Fibroblast of lung (primary cell): ENCODE results near the gene CAMK1D. TPM values are rescaled to one million over a fixed set of nuclear protein-coding genes. Genes with fewer than 3 reads are reported as not detected.

Source experiments
- DNase-seq, 2 donors: peaks; one replicate each; pipeline versions ENCODE4 v3.0.0 to v3.0.0-alpha.2; 2010; ENCODE audit warnings: low read depth in 2 of 2
- H2AFZ ChIP-seq: 2 replicates; pipeline ENCODE4 v1.5.1; 2012; ENCODE audit warnings: low read length, control low read depth, inconsistent platforms
- H3K27ac ChIP-seq: 2 replicates; pipeline ENCODE4 v1.5.1; 2011; ENCODE audit warnings: low read length, control low read depth; ENCODE audit not compliant: insufficient read depth
- H3K27me3 ChIP-seq: 2 replicates; pipeline ENCODE4 v1.5.1; 2011; ENCODE audit warnings: mild to moderate bottlenecking, low read length; ENCODE audit not compliant: control insufficient read depth, insufficient read depth
- H3K36me3 ChIP-seq: 2 replicates; pipeline ENCODE4 v1.5.1; 2011; ENCODE audit warnings: low read length; ENCODE audit not compliant: control insufficient read depth, insufficient read depth
- H3K4me1 ChIP-seq: 2 replicates; pipeline ENCODE4 v1.5.1; 2011; ENCODE audit warnings: low read length; ENCODE audit not compliant: control insufficient read depth, insufficient read depth; ENCODE audit errors: extremely low read depth
- H3K4me2 ChIP-seq: 2 replicates; pipeline ENCODE4 v1.5.1; 2011; ENCODE audit warnings: low read length, control low read depth; ENCODE audit not compliant: insufficient read depth; ENCODE audit errors: extremely low read depth
- H3K4me3 ChIP-seq, 4 experiments: fragments of 200-600 bp in 1 of 4; sonication (generic) in 1 of 4; replicated peaks in 1 of 4; 2 replicates each; pipeline ENCODE4 v1.5.1; 2011 to 2016; ENCODE audit warnings: low read length in 4 of 4, low read depth in 3 of 4, mild to moderate bottlenecking in 3 of 4, control low read depth in 2 of 4, inconsistent platforms in 1 of 4, mixed read lengths in 1 of 4; ENCODE audit not compliant: insufficient read depth in 1 of 4; ENCODE audit errors: control extremely low read depth in 1 of 4
- H3K79me2 ChIP-seq: 2 replicates; pipeline ENCODE4 v1.5.1; 2012; ENCODE audit warnings: mild to moderate bottlenecking, low read length, inconsistent platforms; ENCODE audit not compliant: control insufficient read depth, insufficient read depth
- H3K9ac ChIP-seq: 2 replicates; pipeline ENCODE4 v1.5.1; 2011; ENCODE audit warnings: mild to moderate bottlenecking, low read length, control low read depth; ENCODE audit not compliant: insufficient read depth
- H3K9me3 ChIP-seq: 2 replicates; pipeline ENCODE4 v1.5.1; 2012; ENCODE audit warnings: low read depth, low read length; ENCODE audit not compliant: control insufficient read depth, insufficient read depth
- H4K20me1 ChIP-seq: 2 replicates; pipeline ENCODE4 v1.5.1; 2011; ENCODE audit warnings: low read length; ENCODE audit not compliant: control insufficient read depth, insufficient read depth; ENCODE audit errors: extremely low read depth
- CTCF ChIP-seq, 2 donors: IDR thresholded peaks in 1 of 2; conservative IDR thresholded peaks in 1 of 2; 1 replicate in 1 of 2; 2 replicates in 1 of 2; pipeline ENCODE4 v1.5.1; 2011 to 2012; ENCODE audit warnings: low read length in 2 of 2, control low read depth in 1 of 2, inconsistent platforms in 1 of 2, low read depth in 1 of 2, mild to moderate bottlenecking in 1 of 2
- EZH2 ChIP-seq: IDR thresholded peaks from 2 replicates; pipeline ENCODE4 v1.5.1; 2012; ENCODE audit warnings: low read length, control low read depth, mild to moderate bottlenecking; ENCODE audit errors: missing control alignments
- polyA plus RNA-seq, 2 donors: library from polyadenylated mRNA; depleted of rRNA in 1 of 2; stranded (reverse) in 1 of 2; unstranded in 1 of 2; fragments of >200 nt; gene quantifications; 2 replicates each; pipeline ENCODE4 v1.2.1, GENCODE V29; 2011 to 2012; ENCODE audit warnings: missing spikeins in 1 of 2
- total RNA-seq: library from RNA; depleted of rRNA; stranded (reverse); fragments of >200 nt; gene quantifications from 2 replicates; pipeline ENCODE4 v1.2.1, GENCODE V29; 2014

Gene CAMK1D
- total and polyA plus RNA-seq, 2 donors (not counting 1 experiment from before 2014, with no cell fraction given), result 2.3 TPM

GRCh38 chr10:12803776-12804175 lies 454.4 kb downstream of the CAMK1D start:
- no peak for DNase-seq
- TF ChIP-seq EZH2, result no peak
- TF ChIP-seq CTCF (conservative IDR thresholded peaks at IDR 0.05 in 1 of 2, IDR thresholded peaks at IDR 0.05 in 1 of 2; ENCODE audit: low read depth in 1 of 2, low read length in 2 of 2), result no peak
- no peak overlapping the region for H3K27ac ChIP-seq

GRCh38 chr10:12806228-12807095 lies 457.1 kb downstream of the CAMK1D start:
- Histone ChIP-seq H4K20me1 (no peaks in the 10 kb centered on the region), H3K9me3 (no peaks in the 10 kb centered on the region), H3K36me3 (no peaks in the 10 kb centered on the region), H3K4me3 (no peak overlapping the region), H3K79me2 (no peaks in the 10 kb centered on the region), H3K4me1 (no peaks in the 10 kb centered on the region), H2AFZ (no peak overlapping the region), H3K27me3 (no peaks in the 10 kb centered on the region), H3K9ac (no peak overlapping the region), H3K4me2 (no peak overlapping the region), H3K27ac (no peak overlapping the region)
- TF ChIP-seq EZH2 (no peak), CTCF (conservative IDR thresholded peaks at IDR 0.05 in 1 of 2, IDR thresholded peaks at IDR 0.05 in 1 of 2; ENCODE audit: low read depth in 1 of 2, low read length in 2 of 2) (no peak)
- DNase-seq, result no peak

More at GRCh38 chr10:12803776-12804175, 454.4 kb downstream of the CAMK1D start:
- Histone ChIP-seq H3K4me3 (no peak overlapping the region), H3K4me1 (no peaks in the 10 kb centered on the region), H3K27me3 (no peaks in the 10 kb centered on the region), H3K36me3 (no peaks in the 10 kb centered on the region), H3K9ac (no peak overlapping the region), H3K9me3 (no peaks in the 10 kb centered on the region), H2AFZ (no peak overlapping the region), H4K20me1 (no peaks in the 10 kb centered on the region), H3K4me2 (no peak overlapping the region), H3K79me2 (no peaks in the 10 kb centered on the region)

- Histone ChIP-seq H3K27ac (no peak overlapping the region), H3K27me3 (no peaks in the 10 kb centered on the region), H3K4me1 (no peaks in the 10 kb centered on the region), H2AFZ (no peak overlapping the region), H3K36me3 (no peaks in the 10 kb centered on the region), H3K79me2 (no peaks in the 10 kb centered on the region), H3K4me2 (no peak overlapping the region), H3K4me3 (no peak overlapping the region), H4K20me1 (no peaks in the 10 kb centered on the region), H3K9ac (no peak overlapping the region), H3K9me3 (no peaks in the 10 kb centered on the region)
- no peak for DNase-seq
- TF ChIP-seq CTCF (conservative IDR thresholded peaks at IDR 0.05 in 1 of 2, IDR thresholded peaks at IDR 0.05 in 1 of 2; ENCODE audit: low read depth in 1 of 2, low read length in 2 of 2), result no peak
- no peak for TF ChIP-seq EZH2
Measured at GRCh38 chr10:12807096-12807755, 457.9 kb downstream of the CAMK1D start.
